K562 (cell line): ENCODE data around the gene ZNF628. TPM values are rescaled to one million over a fixed set of nuclear protein-coding genes. Genes with fewer than 3 reads are reported as not detected.
A peak's percentile ranks its signal among the peaks of the same experiment; 100 is the strongest.

Source experiments
- ADNP ChIP-seq: fragments of 200-800 bp; sonication (Bioruptor generic); IDR thresholded peaks from 2 replicates; pipeline ENCODE4 v1.6.1; 2016; ENCODE audit warnings: missing genetic modification characterization, missing compliant biosample characterization
- BHLHE40 ChIP-seq: IDR thresholded peaks from 2 replicates; pipeline ENCODE4 v1.6.1; 2011; ENCODE audit warnings: low read length, improper control_type of control experiment
- CBFB ChIP-seq: sonication (generic); formaldehyde crosslinking; IDR thresholded peaks from 2 replicates; pipeline ENCODE4 v1.4.0; 2020; ENCODE audit warnings: mild to moderate bottlenecking, missing genetic modification reagents
- CREBBP ChIP-seq: IDR thresholded peaks from one replicate; pipeline ENCODE4 v1.6.1; 2012; ENCODE audit warnings: low read depth, mild to moderate bottlenecking, control low read depth, inconsistent platforms, low read length
- KLF13 ChIP-seq: fragments of 450-650 bp; IDR thresholded peaks from 2 replicates; pipeline ENCODE4 v1.6.1; 2016; ENCODE audit warnings: missing genetic modification characterization, low read depth, mild to moderate bottlenecking, missing compliant biosample characterization, moderate library complexity, borderline replicate concordance
- PHF20 ChIP-seq: fragments of 450-650 bp; IDR thresholded peaks from 2 replicates; pipeline ENCODE4 v1.6.1; 2018; ENCODE audit not compliant: partially characterized antibody
- RBFOX2 ChIP-seq: fragments of 200-400 bp; formaldehyde crosslinking; IDR thresholded peaks from 2 replicates; pipeline ENCODE4 v1.6.1; 2017; ENCODE audit warnings: low read depth, mild to moderate bottlenecking, low read length, moderate library complexity
- TFAM ChIP-seq: fragments of 250-450 bp; sonication (Bioruptor Pico); conservative IDR thresholded peaks from 2 replicates; pipeline ENCODE4 v1.5.0; 2021; ENCODE audit warnings: mild to moderate bottlenecking, moderate library complexity
- TSC22D4 ChIP-seq: fragments of 450-650 bp; IDR thresholded peaks from 2 replicates; pipeline ENCODE4 v1.6.1; 2016; ENCODE audit warnings: missing genetic modification characterization, missing biosample characterization, control low read depth
- WHSC1 ChIP-seq: IDR thresholded peaks from one replicate; pipeline ENCODE4 v1.6.1; 2012; ENCODE audit warnings: low read length, control low read depth, inconsistent platforms
- XRCC5 ChIP-seq: fragments of 200-400 bp; formaldehyde crosslinking; IDR thresholded peaks from 2 replicates; pipeline ENCODE4 v1.6.1; 2017; ENCODE audit warnings: low read depth, mild to moderate bottlenecking, low read length
- ZBTB2 ChIP-seq: fragments of 450-650 bp; IDR thresholded peaks from 2 replicates; pipeline ENCODE4 v1.6.1; 2016; ENCODE audit warnings: antibody characterized with exemption
- ZNF175 ChIP-seq: fragments of 200-800 bp; sonication (Bioruptor generic); IDR thresholded peaks from 2 replicates; pipeline ENCODE4 v1.6.1; 2016; ENCODE audit warnings: low read depth, mild to moderate bottlenecking, missing genetic modification characterization, missing compliant biosample characterization
- ZNF224 ChIP-seq: sonication (generic); formaldehyde crosslinking; IDR thresholded peaks from 2 replicates; pipeline ENCODE4 v1.8.0; 2022; ENCODE audit warnings: mild to moderate bottlenecking, missing genetic modification reagents
- ZNF311 ChIP-seq: fragments of 250-450 bp; sonication (Bioruptor Pico); IDR thresholded peaks from 2 replicates; pipeline ENCODE4 v1.4.0; 2020; ENCODE audit warnings: mild to moderate bottlenecking, moderate library complexity
- ZNF324 ChIP-seq: fragments of 250-450 bp; sonication (Bioruptor Pico); IDR thresholded peaks from 2 replicates; pipeline ENCODE4 v1.4.0; 2020; ENCODE audit warnings: mild to moderate bottlenecking
- ZNF57 ChIP-seq: fragments of 450-650 bp; formaldehyde crosslinking; IDR thresholded peaks from 2 replicates; pipeline ENCODE4 v1.4.0; 2020; ENCODE audit warnings: mild to moderate bottlenecking, moderate library complexity
- ZNF830 ChIP-seq: fragments of 250-450 bp; sonication (Bioruptor Pico); IDR thresholded peaks from 2 replicates; pipeline ENCODE4 v1.5.0; 2021; ENCODE audit warnings: mild to moderate bottlenecking
- polyA plus RNA-seq, 8 experiments: library from polyadenylated mRNA; depleted of rRNA in 4 of 8; stranded (reverse) in 5 of 8; unstranded in 3 of 8; fragments of >200 nt; fragmentation: Nextera tagmentation in 2 of 8; fragmentation: Illumina TruSeq in 1 of 8; extraction: Ambion mirVana in 2 of 8; extraction: Trizol in 1 of 8; gene quantifications; 2 replicates each; pipeline versions ENCODE4 v1.2.1 to v1.2.3, GENCODE V29; 2011 to 2014; ENCODE audit warnings: inconsistent platforms in 1 of 8, missing spikeins in 1 of 8
- total RNA-seq, 7 experiments: library from RNA; depleted of rRNA in 6 of 7; stranded (reverse); fragments of >200 nt in 6 of 7; fragmentation: Illumina TruSeq in 2 of 7; extraction: Trizol in 2 of 7; gene quantifications; 2 replicates each; pipeline versions ENCODE4 v1.2.1 to v1.2.3, GENCODE V29; 2011 to 2021; ENCODE audit warnings: low replicate concordance in 1 of 7
- TF ChIP-seq, protein P1 (sequence below): fragments of 250-450 bp; sonication (Bioruptor Pico); IDR thresholded peaks from 2 replicates; pipeline ENCODE4 v1.8.0; 2021; ENCODE audit warnings: mild to moderate bottlenecking, moderate library complexity
- TF ChIP-seq, protein P2 (sequence below): fragments of 450-650 bp; IDR thresholded peaks from 2 replicates; pipeline ENCODE4 v1.6.1; 2018; ENCODE audit not compliant: partially characterized antibody

The ZNF628 gene
- total and polyA plus RNA-seq, 9 of the 15 experiments (the other 6 are each of a cell fraction or from before 2014, with no cell fraction given), result 0.13 to 13.6 (median 2.2) TPM; not detected in 3

DNA sequence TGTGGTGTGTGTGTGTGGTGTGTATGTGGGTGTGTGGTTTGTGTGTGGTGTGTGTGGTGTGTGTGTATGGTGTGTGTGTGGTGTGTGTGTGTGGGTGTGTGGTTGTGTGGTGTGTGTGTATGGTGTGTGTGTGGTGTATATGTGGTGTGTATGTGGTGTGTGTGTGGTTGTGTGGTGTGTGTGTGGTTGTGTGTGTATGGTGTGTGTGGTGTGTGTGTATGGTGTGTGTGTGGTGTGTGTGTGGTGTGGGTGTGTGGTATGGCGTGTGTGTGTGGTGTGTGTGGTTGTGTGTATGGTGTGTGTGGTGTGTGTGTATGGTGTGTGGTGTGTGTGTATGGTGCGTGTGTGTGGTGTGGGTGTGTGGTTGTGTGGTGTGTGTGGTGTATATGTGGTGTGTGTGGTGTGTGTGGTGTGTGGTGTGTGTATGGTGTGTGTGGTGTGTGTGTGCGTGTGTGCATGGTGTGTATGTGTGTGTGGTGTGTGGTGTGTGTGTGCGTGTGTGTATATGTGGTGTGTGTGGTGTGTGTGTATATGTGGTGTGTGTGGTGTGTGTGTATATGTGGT, 42.0 kb upstream of the ZNF628 start (continued):
- TF ChIP-seq, protein P1, sequence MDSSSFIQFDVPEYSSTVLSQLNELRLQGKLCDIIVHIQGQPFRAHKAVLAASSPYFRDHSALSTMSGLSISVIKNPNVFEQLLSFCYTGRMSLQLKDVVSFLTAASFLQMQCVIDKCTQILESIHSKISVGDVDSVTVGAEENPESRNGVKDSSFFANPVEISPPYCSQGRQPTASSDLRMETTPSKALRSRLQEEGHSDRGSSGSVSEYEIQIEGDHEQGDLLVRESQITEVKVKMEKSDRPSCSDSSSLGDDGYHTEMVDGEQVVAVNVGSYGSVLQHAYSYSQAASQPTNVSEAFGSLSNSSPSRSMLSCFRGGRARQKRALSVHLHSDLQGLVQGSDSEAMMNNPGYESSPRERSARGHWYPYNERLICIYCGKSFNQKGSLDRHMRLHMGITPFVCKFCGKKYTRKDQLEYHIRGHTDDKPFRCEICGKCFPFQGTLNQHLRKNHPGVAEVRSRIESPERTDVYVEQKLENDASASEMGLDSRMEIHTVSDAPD (CRISPR knock-in tag), result no peak
- TF ChIP-seq ZNF830 (CRISPR knock-in tag), result no peak
- TF ChIP-seq ZNF324, result no peak
- TF ChIP-seq PHF20, result peak; percentile 25
- TF ChIP-seq TSC22D4, result no peak
- TF ChIP-seq ADNP (tag), result peak; percentile 42; the same call in 1 of the 2 replicates
- TF ChIP-seq ZNF175, result no peak
- TF ChIP-seq ZNF57 (CRISPR knock-in tag), result no peak
- no peak for TF ChIP-seq ZNF311
- no peak for TF ChIP-seq XRCC5
- no peak for TF ChIP-seq KLF13 (tag)
- TF ChIP-seq BHLHE40, result no peak
- no peak for TF ChIP-seq ZNF224 (CRISPR knock-in tag)
- TF ChIP-seq CREBBP, result no peak
- no peak for TF ChIP-seq TFAM
- TF ChIP-seq RBFOX2, result no peak
- TF ChIP-seq WHSC1, result no peak
- TF ChIP-seq, protein P2, sequence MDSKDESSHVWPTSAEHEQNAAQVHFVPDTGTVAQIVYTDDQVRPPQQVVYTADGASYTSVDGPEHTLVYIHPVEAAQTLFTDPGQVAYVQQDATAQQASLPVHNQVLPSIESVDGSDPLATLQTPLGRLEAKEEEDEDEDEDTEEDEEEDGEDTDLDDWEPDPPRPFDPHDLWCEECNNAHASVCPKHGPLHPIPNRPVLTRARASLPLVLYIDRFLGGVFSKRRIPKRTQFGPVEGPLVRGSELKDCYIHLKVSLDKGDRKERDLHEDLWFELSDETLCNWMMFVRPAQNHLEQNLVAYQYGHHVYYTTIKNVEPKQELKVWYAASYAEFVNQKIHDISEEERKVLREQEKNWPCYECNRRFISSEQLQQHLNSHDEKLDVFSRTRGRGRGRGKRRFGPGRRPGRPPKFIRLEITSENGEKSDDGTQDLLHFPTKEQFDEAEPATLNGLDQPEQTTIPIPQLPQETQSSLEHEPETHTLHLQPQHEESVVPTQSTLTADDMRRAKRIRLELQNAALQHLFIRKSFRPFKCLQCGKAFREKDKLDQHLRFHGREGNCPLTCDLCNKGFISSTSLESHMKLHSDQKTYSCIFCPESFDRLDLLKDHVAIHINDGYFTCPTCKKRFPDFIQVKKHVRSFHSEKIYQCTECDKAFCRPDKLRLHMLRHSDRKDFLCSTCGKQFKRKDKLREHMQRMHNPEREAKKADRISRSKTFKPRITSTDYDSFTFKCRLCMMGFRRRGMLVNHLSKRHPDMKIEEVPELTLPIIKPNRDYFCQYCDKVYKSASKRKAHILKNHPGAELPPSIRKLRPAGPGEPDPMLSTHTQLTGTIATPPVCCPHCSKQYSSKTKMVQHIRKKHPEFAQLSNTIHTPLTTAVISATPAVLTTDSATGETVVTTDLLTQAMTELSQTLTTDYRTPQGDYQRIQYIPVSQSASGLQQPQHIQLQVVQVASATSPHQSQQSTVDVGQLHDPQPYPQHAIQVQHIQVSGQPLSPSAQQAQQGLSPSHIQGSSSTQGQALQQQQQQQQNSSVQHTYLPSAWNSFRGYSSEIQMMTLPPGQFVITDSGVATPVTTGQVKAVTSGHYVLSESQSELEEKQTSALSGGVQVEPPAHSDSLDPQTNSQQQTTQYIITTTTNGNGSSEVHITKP, result no peak
- TF ChIP-seq ZBTB2, result no peak
- TF ChIP-seq CBFB (CRISPR knock-in tag), result 0 out of 2 replicates have a peak, but pooled peaks have one; percentile 60
